Activated naive CD8-positive, alpha-beta T cell (primary cell): Measurements from ENCODE around the gene KIF2B.
"Not testable (repeated sequence)": the region's sequence is repeated elsewhere in the genome, so short reads cannot be mapped to it uniquely, and the experiment has no call there.

Experiments used
- H3K27ac Mint-ChIP-seq: one replicate; pipeline ENCODE4 v1.8.0; 2021; ENCODE audit warnings: mixed read lengths
- H3K27me3 Mint-ChIP-seq: one replicate; pipeline ENCODE4 v1.8.0; 2021; ENCODE audit warnings: mixed read lengths
- H3K36me3 Mint-ChIP-seq: one replicate; pipeline ENCODE4 v1.8.0; 2021; ENCODE audit warnings: mixed read lengths
- H3K4me1 Mint-ChIP-seq: one replicate; pipeline ENCODE4 v1.8.0; 2021; ENCODE audit warnings: low read depth, mixed read lengths
- H3K4me3 Mint-ChIP-seq: one replicate; pipeline ENCODE4 v1.8.0; 2021; ENCODE audit warnings: mild to moderate bottlenecking, mixed read lengths
- H3K9me3 Mint-ChIP-seq: one replicate; pipeline ENCODE4 v1.8.0; 2021; ENCODE audit warnings: low read depth, mixed read lengths

KIF2B gene

DNA sequence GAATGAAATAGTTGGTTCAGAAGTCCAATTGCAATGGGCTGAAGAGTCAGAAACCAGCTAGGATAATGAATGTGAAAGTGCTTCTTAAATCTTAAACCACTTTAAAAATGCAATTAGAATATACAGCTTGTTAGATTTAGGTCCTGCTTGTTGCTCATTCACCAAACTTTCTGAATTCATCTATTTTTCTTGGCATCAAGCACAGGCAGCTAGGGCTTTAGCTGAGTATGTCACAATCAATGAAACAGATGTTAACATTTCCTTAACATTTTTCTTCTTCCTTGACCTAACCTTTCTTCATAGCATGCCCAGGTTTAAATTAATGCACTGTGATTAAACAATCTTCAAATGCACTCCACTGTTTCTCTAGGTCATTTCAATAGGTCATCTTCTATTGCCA lies 14.4 kb downstream of the KIF2B start:
- Mint-ChIP-seq H3K27me3 (no peaks in the 10 kb centered on the region), H3K4me3 (no peak overlapping the region), H3K9me3 (peaks cover 13% of the 10 kb centered on the region), H3K36me3 (no peaks in the 10 kb centered on the region), H3K27ac (no peak overlapping the region), H3K4me1 (no peaks in the 10 kb centered on the region)

DNA sequence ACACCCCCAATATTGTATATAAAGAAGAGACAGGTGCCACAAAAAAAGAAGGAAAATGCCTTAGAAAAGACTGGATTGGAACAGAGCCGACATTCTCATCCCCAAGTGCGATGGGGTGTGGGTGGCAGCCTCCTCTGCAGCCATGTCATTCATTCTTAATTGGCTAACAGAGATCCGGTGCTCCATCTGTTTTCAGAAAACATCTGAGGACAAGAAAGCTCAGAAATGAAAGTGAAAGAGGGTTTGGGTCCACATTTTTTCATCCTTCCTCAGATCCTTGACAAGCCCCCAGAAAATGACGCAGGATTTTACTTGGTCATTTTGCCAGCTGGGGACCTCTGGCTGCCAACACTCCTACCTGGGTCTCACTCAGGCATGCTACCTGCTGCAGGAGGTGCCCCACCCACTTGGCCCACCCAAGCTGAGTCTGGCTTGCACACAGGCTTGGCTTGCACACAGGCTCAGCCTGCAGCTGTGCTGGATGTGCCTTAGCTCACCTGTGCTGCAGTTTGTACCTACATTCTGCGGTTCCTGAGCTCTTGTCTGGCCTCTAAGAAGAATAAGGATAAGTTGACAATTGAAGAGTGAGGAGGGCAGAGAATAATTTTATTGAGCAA lies 21.9 kb downstream of the KIF2B start:
- no peak overlapping the region for H3K27ac Mint-ChIP-seq
- no peaks in the 10 kb centered on the region for H3K36me3 Mint-ChIP-seq
- no peaks in the 10 kb centered on the region for H3K9me3 Mint-ChIP-seq
- no peaks in the 10 kb centered on the region for H3K27me3 Mint-ChIP-seq
- no peak overlapping the region for H3K4me3 Mint-ChIP-seq
- no peaks in the 10 kb centered on the region for H3K4me1 Mint-ChIP-seq

DNA sequence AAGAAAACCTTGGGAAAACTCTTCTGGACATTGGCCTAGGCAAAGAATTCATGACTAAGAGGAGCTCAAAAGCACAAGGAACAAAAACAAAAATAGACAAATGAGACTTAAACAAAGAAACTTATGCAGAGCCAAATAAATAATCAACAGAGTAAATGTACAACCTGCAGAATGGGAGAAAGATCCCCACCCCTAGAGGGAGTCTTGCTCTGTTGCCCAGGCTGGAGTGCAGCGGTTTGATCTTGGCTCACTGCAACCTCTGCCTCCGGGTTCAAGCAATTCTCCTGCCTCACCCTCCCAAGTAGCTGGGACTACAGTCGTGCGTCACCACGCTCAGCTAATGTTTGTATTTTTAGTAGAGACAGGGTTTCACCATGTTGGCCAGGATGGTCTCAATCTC lies 48.4 kb downstream of the KIF2B start:
- not testable (repeated sequence) for H3K27ac Mint-ChIP-seq, H3K36me3 Mint-ChIP-seq, H3K4me3 Mint-ChIP-seq, H3K27me3 Mint-ChIP-seq, H3K4me1 Mint-ChIP-seq
- peaks cover 20% of the 10 kb centered on the region for H3K9me3 Mint-ChIP-seq
